Thyroid gland (tissue), 4 donors: ENCODE data around the gene BRIP1. TPM values are rescaled to one million over a fixed set of nuclear protein-coding genes. Genes with fewer than 3 reads are reported as not detected.

Experiments used
- DNase-seq, 2 donors: peaks; one replicate each; pipeline ENCODE4 v3.0.0-alpha.2; 2019
- H3K27ac ChIP-seq, 3 donors: fragments of 200-600 bp; sonication (generic); 1 replicate in 2 of 3; 2 replicates in 1 of 3; pipeline ENCODE4 v1.5.1; 2016 to 2019; ENCODE audit warnings: mild to moderate bottlenecking in 1 of 3, moderate library complexity in 1 of 3
- H3K27me3 ChIP-seq: fragments of 200-600 bp; sonication (generic); one replicate; pipeline ENCODE4 v1.5.1; 2019
- H3K36me3 ChIP-seq, 2 donors: fragments of 200-600 bp; sonication (generic); one replicate each; pipeline ENCODE4 v1.5.1; 2016 to 2019
- H3K4me1 ChIP-seq, 2 donors: fragments of 200-600 bp; sonication (generic); one replicate each; pipeline ENCODE4 v1.5.1; 2017 to 2019
- H3K4me3 ChIP-seq, 3 donors: fragments of 200-600 bp; sonication (generic); replicated peaks in 1 of 3; 1 replicate in 2 of 3; 2 replicates in 1 of 3; pipeline ENCODE4 v1.5.1; 2016; ENCODE audit warnings: mild to moderate bottlenecking in 1 of 3
- H3K9me3 ChIP-seq: fragments of 200-600 bp; sonication (generic); one replicate; pipeline ENCODE4 v1.5.1; 2017
- POLR2A ChIP-seq, 2 donors: fragments of 450-650 bp; IDR thresholded peaks; one replicate each; pipeline ENCODE4 v1.6.1; 2017; ENCODE audit warnings: antibody characterized with exemption in 2 of 2, mild to moderate bottlenecking in 2 of 2, moderate library complexity in 1 of 2
- WGBS, 2 donors: methylation state at CpG; one replicate each; pipeline ENCODE4 v1.1.5; 2017; 5-methylcytosine and 5-hydroxymethylcytosine counted together
- intact Hi-C: fragments of 100-400 bp; cut with DNase I; formaldehyde crosslinking; loops from one replicate; pipeline ENCODE4 v1.15.1; 2023
- total RNA-seq, 4 donors: library from RNA; depleted of rRNA; stranded (reverse); fragments of >200 nt; gene quantifications; one replicate each; pipeline ENCODE4 v1.2.3, GENCODE V29; 2016
- TF ChIP-seq, protein P1 (sequence below), 6 experiments: fragments of 200-600 bp in 3 of 6; fragments of 450-650 bp in 3 of 6; sonication (generic) in 3 of 6; IDR thresholded peaks; one replicate each; pipeline ENCODE4 v1.5.1; 2016 to 2019; ENCODE audit warnings: antibody characterized with exemption in 6 of 6, mild to moderate bottlenecking in 2 of 6, inconsistent platforms in 1 of 6, moderate library complexity in 1 of 6

BRIP1 gene
- total RNA-seq, 4 donors from 2014 or later = 0.40 TPM; not detected in 3

DNA sequence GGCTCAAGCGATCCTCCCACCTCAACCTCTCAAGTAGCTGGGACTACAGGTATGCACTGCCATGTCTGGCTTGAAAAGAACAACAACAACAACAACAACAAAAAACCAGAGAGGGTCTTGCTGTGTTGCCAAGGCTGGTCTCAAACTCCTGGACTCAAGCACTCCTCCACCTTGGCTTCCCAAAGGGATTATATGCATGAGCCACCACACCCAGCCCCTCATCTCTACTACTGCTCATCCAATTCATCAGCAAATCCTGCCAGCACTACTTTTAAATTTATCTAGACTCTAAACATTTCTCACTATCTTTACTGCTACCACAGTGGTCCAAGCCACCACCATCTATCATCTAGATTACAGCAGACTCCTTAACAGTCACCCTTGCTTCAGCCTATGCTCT lies 109.6 kb downstream of the BRIP1 start:
- no peaks in the 10 kb centered on the region for H3K4me1 ChIP-seq
- no peak overlapping the region for H3K4me3 ChIP-seq
- H3K36me3 ChIP-seq = no peaks in the 10 kb centered on the region
- no peaks in the 10 kb centered on the region for H3K9me3 ChIP-seq
- no peak for DNase-seq
- intact Hi-C loops = no loop called here
- 94 to 95% methylated on average over 1 of the region's 1 CpG for WGBS, 2 donors
- no peak overlapping the region for H3K27ac ChIP-seq
- TF ChIP-seq POLR2A (IDR thresholded peaks at IDR 0.05) = no peak
- TF ChIP-seq, protein P1, sequence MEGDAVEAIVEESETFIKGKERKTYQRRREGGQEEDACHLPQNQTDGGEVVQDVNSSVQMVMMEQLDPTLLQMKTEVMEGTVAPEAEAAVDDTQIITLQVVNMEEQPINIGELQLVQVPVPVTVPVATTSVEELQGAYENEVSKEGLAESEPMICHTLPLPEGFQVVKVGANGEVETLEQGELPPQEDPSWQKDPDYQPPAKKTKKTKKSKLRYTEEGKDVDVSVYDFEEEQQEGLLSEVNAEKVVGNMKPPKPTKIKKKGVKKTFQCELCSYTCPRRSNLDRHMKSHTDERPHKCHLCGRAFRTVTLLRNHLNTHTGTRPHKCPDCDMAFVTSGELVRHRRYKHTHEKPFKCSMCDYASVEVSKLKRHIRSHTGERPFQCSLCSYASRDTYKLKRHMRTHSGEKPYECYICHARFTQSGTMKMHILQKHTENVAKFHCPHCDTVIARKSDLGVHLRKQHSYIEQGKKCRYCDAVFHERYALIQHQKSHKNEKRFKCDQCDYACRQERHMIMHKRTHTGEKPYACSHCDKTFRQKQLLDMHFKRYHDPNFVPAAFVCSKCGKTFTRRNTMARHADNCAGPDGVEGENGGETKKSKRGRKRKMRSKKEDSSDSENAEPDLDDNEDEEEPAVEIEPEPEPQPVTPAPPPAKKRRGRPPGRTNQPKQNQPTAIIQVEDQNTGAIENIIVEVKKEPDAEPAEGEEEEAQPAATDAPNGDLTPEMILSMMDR (IDR thresholded peaks at IDR 0.05) = no peak
- no peaks in the 10 kb centered on the region for H3K27me3 ChIP-seq

DNA sequence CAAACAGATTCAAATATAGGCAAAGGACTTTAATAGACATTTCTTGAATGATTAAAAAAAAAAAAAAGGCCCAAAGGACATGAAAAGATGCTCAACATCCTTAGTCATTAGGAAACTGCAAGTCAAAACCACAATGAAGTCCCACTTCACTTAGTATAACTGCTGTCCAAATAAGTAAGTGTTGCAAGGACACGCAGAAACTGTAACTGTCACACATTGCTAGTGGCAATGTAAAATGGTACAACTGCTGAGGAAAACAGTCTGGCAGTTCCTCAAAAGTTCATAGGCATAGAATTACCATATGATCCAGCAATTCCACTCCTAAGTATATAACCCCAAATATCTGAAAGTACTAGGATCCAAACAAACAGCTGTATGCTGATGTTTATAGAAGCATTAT lies 112.7 kb downstream of the BRIP1 start:
- DNase-seq = no peak
- Histone ChIP-seq H3K27me3 (no peaks in the 10 kb centered on the region), H3K9me3 (no peaks in the 10 kb centered on the region), H3K4me3 (no peak overlapping the region), H3K27ac (no peak overlapping the region), H3K36me3 (no peaks in the 10 kb centered on the region), H3K4me1 (no peaks in the 10 kb centered on the region)
- no peak for TF ChIP-seq POLR2A (IDR thresholded peaks at IDR 0.05)
- TF ChIP-seq, protein P1 (IDR thresholded peaks at IDR 0.05) = no peak
- WGBS, 2 donors = 88 to 89% methylated on average over 1 of the region's 1 CpG
- intact Hi-C loops = no loop called here

DNA sequence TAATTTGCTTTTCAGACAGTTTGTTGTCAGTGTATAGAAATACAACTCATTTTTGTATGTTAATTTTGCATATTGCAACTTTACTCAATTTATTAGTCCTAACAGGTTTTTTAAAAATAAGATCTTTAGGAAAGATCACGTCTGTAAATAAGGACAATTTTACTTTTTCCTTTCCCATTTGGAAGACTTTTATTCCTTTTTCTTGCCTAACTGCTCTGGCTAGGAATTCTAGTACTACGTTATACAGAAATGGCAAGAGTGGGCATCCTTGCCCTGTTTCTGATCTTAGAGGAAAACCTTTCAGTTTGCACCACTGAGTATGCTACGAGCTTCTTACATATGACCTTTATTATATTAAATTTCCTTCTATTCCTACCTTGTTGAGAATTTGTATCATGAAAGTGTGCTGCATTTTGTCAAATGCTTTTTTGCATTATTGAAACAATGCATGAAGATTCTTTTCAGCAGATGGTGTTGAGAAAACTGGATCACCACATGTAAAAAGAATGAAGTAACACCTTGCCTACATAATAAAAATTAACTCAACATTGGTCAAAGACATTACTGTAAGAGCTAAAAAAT lies 113.4 kb downstream of the BRIP1 start:
- no peak for TF ChIP-seq POLR2A (IDR thresholded peaks at IDR 0.05)
- TF ChIP-seq, protein P1 (IDR thresholded peaks at IDR 0.05) = no peak
- intact Hi-C loops = no loop called here
- Histone ChIP-seq H3K4me1 (no peaks in the 10 kb centered on the region), H3K36me3 (no peaks in the 10 kb centered on the region), H3K4me3 (no peak overlapping the region), H3K27ac (no peak overlapping the region), H3K27me3 (no peaks in the 10 kb centered on the region), H3K9me3 (no peaks in the 10 kb centered on the region)
- no peak for DNase-seq
- 95 to 99% methylated on average over 3 of the region's 3 CpGs for WGBS, 2 donors

DNA sequence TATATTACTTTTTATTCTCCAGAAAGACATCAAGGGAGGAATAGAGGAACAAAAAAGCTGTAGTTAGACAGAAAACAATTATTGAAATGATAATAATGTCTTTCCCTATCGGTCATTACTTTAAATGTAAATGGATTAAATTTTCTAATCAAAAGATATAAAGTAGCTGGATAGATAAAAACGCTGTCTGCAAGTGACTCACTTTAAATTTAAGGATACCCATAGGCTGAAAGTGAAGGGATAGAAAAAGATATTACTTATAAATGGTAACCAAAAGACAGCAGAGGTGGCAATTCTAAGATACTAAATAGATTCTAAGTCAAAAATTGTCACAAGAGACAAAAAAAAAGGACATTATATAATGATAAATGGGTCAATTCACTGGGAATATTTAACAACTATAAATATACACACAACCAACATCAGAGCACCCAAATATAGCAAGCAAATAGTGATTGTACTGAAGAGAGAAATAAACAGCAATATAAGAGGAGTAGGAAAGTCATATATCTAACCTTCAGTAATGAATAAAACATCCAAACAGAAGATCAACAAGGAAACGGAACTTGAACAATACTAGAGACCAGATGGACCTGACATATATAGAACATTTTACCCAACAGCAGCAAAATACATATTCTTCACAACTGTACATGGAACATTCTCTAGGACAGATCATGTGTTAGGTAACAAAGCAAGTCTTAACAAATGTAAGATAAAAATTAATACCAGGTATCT lies 116.9 kb downstream of the BRIP1 start:
- H3K4me3 ChIP-seq = no peak overlapping the region
- TF ChIP-seq POLR2A (IDR thresholded peaks at IDR 0.05) = no peak
- TF ChIP-seq, protein P1 (IDR thresholded peaks at IDR 0.05) = no peak
- 95 to 98% methylated on average over 3 of the region's 3 CpGs for WGBS, 2 donors
- H3K27ac ChIP-seq = no peak overlapping the region
- intact Hi-C loops = no loop called here
- no peaks in the 10 kb centered on the region for H3K36me3 ChIP-seq
- H3K4me1 ChIP-seq = no peaks in the 10 kb centered on the region
- H3K9me3 ChIP-seq = no peaks in the 10 kb centered on the region
- H3K27me3 ChIP-seq = no peaks in the 10 kb centered on the region
- DNase-seq = no peak

DNA sequence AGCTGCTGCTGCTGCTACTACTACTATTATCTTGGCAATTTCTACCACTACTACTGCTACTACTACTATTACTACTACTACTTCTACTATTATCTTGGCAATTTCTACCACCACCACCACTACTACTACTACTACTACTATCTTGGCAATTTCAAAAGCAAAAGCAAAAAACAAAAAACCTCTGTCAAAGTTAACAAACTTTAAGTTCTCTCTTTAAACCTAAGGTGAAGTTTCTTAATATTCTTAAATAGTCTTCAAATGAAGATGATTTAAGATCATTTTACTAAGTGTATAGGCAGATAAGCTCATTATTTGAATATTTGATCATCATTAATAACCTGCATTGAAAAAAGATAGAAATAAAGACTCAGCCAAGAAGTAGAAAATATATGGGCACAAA lies 118.5 kb downstream of the BRIP1 start:
- H3K9me3 ChIP-seq = no peaks in the 10 kb centered on the region
- no peaks in the 10 kb centered on the region for H3K4me1 ChIP-seq
- TF ChIP-seq, protein P1 (IDR thresholded peaks at IDR 0.05) = no peak
- no peak for TF ChIP-seq POLR2A (IDR thresholded peaks at IDR 0.05)
- no peak overlapping the region for H3K4me3 ChIP-seq
- H3K27me3 ChIP-seq = no peaks in the 10 kb centered on the region
- DNase-seq = no peak
- H3K27ac ChIP-seq = no peak overlapping the region
- no peaks in the 10 kb centered on the region for H3K36me3 ChIP-seq
- intact Hi-C loops = no loop called here
